Limb (tissue), 2 donors: ENCODE measurements around the gene FGFR3.

Source experiments
- DNase-seq, 2 donors: peaks; one replicate each; pipeline ENCODE4 v3.0.0-alpha.2; 2016; ENCODE audit errors: extremely low spot score in 2 of 2

Gene FGFR3

DNA sequence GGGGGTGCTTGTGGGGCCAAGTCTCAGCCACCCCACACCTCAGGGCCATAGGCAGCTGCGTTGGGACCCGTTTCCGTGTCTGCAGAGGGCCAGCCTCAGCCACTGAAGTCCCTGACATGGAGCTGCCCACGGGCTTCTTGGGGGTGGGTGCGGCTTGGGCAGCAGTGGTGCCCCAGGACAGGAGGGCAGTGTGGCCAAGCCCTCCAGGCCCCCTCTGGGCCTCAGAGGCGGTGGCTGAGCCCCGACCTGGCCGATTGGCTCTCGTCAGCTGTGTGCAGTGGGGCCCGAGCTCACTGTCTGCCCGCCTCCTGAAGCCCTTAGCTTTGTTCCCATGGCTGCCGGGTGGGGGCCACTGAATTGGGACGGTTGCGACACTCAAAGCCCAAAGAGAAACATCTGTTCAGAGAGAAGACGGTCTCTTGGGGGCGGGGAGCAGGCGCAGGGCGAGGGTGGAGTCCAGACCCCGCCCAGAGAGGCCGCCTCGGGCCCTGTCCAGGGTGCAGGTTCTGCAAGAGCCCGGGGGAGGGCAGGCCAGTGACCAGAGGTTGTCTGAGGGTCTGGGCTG, 9.1 kb downstream of the FGFR3 start:
- DNase-seq: no peak

DNA sequence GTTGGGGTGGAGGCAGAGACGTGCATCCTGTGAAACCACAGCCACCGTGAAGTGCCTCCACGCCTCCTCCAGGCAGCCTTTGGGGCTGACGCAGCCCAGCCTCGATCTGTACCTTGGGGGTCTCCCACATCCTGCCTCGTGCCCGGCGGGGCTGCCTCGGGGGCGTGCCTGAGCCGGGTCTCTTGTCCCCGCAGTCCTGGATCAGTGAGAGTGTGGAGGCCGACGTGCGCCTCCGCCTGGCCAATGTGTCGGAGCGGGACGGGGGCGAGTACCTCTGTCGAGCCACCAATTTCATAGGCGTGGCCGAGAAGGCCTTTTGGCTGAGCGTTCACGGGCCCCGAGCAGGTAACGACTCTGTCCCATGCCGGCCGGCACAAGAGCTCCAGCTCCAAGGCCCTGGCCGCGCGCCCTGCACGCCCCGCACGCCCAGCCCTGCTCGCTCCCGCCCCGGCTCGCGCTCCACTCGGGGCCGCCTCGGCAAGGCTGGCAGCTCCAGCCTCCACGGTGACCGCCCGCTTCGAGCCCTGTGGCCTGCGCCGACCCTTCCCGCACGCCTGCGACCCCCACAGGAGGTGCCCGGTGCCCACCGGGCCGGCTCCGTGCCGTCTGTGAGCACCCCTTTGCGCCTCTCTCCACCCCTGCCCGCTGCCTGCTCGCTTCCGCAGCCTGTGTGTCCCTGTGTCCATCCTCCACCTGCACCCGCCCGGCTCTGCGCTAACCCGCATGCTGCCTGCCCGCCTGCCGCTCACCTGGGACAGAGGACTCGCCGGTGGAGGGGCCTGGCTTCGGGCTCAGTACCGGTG, 9.8 kb downstream of the FGFR3 start:
- no peak for DNase-seq

DNA sequence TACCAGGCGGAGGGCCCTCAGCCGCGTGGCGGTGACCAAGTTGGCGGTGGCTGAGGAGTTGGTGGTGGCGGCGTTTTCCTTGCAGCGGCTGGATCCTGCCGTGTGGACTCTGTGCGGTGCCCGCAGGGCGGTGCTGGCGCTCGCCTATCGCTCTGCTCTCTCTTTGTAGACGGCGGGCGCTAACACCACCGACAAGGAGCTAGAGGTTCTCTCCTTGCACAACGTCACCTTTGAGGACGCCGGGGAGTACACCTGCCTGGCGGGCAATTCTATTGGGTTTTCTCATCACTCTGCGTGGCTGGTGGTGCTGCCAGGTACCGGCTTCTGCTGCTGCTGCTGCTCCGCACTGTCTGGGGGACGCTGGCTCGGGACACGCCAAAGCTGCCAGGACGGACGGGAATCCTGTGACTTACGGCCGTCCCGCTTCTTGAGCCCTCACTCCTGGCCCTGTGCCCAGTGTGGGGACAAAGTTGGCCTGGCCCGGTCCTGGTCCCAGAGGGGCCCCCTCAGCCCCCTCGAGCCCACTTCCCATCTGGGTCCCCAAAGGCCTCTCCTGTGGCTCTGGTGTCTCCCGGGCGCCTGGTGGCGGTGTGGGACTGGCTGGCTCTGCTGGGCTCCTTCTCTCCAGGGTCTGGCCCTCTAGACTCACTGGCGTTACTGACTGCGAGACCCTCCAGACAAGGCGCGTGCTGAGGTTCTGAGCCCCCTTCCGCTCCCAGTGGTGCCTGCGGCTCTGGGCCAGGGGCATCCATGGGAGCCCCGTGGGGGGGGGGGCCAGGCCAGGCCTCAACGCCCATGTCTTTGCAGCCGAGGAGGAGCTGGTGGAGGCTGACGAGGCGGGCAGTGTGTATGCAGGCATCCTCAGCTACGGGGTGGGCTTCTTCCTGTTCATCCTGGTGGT, 10.7 kb downstream of the FGFR3 start:
- DNase-seq: no peak

DNA sequence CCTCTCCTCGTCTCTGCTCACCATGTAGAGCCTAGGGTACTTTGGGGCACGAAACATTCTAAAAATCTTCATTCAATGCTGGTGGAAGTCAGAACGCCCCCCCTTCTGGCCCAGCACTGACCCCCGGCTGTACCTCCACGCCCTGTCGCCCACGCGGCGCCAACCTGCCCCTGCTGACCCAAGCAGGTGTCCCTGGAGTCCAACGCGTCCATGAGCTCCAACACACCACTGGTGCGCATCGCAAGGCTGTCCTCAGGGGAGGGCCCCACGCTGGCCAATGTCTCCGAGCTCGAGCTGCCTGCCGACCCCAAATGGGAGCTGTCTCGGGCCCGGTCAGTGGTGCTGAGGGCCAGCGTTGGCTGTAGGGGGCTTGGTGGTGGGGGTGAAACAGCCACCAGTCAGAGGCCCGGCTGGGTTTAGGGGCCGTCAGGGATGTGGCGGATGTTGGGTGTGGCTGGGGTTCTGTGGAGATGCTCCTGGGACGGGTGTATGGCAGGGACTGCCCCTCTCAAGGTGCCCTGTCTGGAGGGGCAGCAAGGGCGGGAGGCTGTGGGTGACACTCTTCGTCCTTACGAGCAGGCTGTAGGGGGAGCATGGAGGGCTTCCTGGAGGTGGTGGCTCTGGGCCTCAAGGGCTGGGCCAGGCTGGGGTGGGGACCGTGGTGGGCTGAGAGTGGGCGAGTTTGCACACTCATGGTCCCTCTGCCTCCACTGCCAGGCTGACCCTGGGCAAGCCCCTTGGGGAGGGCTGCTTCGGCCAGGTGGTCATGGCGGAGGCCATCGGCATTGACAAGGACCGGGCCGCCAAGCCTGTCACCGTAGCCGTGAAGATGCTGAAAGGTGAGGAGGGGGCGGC, 11.8 kb downstream of the FGFR3 start:
- DNase-seq: no peak

DNA sequence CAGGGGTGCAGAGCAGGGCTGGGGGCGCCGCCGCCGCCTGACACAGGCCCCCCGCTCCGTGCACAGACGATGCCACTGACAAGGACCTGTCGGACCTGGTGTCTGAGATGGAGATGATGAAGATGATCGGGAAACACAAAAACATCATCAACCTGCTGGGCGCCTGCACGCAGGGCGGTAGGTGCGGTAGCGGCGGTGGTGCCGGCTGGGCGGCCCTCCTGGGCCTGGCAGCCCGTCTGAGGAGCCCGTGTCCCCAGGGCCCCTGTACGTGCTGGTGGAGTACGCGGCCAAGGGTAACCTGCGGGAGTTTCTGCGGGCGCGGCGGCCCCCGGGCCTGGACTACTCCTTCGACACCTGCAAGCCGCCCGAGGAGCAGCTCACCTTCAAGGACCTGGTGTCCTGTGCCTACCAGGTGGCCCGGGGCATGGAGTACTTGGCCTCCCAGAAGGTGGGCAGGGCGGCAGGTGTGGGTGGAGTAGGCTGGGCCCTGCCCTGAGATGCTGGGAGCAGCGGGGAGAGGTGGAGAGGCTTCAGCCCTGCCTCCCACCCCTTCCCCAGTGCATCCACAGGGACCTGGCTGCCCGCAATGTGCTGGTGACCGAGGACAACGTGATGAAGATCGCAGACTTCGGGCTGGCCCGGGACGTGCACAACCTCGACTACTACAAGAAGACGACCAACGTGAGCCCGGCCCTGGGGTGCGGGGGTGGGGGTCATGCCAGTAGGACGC, 12.6 kb downstream of the FGFR3 start:
- DNase-seq: no peak

DNA sequence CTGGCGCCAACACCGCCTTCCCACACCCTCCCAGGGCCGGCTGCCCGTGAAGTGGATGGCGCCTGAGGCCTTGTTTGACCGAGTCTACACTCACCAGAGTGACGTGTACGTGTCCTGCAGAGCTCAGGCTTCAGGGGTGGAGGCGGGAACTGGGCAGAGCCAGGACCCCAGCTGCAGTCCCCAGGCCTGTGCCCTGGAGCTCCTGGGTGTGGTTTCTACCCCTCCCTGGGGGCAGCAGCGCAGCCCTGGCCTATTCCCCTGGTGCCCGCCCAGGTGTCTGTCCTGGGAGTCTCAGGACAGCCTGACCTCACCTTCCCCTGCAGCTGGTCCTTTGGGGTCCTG, 13.1 kb downstream of the FGFR3 start:
- no peak for DNase-seq

DNA sequence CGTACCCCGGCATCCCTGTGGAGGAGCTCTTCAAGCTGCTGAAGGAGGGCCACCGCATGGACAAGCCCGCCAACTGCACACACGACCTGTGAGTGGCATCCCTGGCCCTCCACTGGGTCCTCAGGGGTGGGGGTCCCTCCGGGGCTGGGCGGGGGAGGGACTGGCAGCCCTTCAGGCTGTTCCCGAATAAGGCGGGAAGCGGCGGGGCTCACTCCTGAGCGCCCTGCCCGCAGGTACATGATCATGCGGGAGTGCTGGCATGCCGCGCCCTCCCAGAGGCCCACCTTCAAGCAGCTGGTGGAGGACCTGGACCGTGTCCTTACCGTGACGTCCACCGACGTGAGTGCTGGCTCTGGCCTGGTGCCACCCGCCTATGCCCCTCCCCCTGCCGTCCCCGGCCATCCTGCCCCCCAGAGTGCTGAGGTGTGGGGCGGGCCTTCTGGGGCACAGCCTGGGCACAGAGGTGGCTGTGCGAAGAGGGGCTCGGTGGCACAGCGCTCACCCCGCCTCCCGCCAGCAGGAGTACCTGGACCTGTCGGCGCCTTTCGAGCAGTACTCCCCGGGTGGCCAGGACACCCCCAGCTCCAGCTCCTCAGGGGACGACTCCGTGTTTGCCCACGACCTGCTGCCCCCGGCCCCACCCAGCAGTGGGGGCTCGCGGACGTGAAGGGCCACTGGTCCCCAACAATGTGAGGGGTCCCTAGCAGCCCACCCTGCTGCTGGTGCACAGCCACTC, 13.7 kb downstream of the FGFR3 start:
- no peak for DNase-seq

DNA sequence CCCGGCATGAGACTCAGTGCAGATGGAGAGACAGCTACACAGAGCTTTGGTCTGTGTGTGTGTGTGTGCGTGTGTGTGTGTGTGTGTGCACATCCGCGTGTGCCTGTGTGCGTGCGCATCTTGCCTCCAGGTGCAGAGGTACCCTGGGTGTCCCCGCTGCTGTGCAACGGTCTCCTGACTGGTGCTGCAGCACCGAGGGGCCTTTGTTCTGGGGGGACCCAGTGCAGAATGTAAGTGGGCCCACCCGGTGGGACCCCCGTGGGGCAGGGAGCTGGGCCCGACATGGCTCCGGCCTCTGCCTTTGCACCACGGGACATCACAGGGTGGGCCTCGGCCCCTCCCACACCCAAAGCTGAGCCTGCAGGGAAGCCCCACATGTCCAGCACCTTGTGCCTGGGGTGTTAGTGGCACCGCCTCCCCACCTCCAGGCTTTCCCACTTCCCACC, 14.3 kb downstream of the FGFR3 start:
- DNase-seq: no peak

DNA sequence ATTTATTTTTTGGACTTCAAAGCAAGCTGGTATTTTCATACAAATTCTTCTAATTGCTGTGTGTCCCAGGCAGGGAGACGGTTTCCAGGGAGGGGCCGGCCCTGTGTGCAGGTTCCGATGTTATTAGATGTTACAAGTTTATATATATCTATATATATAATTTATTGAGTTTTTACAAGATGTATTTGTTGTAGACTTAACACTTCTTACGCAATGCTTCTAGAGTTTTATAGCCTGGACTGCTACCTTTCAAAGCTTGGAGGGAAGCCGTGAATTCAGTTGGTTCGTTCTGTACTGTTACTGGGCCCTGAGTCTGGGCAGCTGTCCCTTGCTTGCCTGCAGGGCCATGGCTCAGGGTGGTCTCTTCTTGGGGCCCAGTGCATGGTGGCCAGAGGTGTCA, 15.3 kb downstream of the FGFR3 start:
- DNase-seq: no peak

DNA sequence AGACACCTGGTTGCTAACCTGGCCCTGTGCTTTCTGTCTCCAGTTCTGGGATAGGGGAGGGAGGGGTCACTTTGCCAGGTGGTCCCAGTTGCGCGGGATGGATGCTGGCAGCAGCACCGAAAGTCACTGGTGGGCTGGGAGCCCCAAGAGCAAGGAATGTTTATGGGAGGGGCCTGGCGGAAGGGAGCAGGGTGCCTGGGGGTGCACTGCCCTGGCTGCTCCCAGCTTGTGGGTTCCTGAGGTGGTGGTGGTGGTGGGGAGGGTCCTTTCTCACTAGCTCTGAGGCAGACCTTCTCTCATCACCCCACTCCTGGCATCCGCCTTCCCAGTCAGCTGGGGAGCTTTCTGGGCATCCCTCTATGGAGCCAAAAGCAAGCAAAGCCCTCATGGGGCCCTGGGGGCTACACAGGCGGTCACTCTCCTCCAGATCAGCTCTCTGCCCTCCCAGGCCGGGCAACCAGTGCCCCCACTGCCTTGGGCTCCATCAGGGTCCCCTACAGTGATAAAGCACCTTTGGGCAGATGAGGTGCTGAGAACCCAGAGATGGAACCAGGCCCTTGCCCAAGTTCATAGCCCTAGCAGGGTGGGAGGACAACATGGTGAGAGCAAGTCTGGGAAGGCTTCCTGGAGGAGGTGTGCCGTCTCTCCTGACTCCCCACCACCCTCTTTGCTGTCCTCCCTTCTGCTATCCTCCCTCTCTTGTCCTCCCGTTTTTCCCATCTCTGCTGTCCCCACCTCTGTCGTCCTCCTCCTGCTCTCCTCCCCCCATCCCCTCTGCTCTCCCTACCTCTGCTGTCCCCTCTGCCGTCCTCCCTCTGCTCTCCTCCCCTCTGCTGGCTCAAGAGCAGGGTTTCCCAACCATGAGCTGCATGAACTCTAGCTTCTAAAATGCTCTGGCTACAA, 16.0 kb downstream of the FGFR3 start:
- no peak for DNase-seq

DNA sequence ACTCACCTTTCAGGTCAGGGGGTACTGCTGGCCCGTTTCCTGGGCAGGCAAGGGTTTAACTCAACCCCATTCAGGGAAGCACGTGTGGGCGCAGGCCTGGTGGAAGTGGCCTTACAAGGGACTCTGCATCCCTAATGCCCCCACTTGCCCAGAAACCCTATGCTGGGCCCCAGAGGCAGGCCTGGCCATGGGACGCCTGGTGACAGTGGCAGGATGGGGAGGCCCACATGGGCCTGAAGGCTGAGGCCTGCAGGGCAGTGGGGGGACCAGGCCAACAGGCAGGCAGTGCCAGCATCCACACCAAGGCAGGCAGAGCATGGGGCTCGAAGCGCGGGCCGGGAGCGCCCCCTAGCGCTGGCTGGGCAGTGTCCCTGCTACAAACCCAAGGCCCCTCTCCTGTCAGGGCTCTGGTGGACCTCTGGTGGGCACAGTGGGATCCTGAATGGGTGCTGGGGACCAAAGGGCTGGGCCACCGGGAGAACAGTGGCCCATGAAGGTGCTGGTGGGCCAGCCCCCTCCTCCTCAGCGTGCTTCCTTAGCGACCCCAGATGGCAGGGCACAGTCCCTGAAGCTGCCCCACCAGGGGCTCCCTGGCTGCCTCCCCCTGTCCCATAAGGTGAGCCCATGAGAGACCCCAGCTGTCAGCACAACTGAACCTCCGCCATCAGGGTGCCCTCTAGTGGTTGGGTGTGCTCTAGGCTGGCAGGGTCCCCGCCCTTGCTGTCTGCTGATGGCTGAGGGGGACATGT, 16.8 kb downstream of the FGFR3 start:
- peak; percentile 49 to 88 for DNase-seq

DNA sequence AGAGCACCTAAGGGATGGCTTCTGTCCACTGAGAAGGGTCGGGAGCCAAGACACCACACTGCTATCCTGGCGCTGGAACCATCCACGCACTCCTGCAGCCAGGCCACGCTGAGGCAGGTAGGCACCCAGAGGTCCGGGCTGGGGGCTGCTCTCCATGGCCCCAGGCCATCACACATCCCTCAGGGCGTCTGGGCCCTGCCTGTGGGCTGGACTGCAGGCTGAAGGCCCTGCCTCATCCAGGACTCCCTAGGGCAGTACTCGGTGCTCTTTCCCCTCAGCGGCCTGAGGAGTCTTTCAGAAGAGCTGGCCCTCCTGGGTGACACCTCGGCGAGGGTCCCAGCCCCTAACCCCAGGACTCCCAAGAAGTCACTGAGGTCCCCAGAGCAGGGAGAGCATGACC, 17.7 kb downstream of the FGFR3 start:
- DNase-seq: no peak

DNA sequence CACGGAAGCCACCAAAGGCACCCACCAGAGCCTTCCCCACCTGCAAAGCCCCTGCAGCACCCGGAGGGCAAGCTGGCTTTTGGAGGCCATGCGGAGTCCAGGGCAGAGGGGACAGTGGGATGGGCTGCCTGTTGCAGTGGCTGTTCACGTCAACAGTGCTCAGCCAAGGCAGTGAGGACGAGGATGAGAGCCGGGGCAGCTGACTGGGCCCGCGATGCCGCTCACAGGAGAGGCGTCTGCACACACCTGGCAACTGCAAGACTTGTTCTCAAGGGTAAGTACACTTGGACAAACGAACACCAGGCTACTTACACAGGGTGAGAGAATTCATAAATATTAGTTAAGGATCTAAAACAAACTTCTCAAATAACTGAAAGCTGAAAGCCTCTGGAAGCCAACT, 19.6 kb downstream of the FGFR3 start:
- DNase-seq: no peak

DNA sequence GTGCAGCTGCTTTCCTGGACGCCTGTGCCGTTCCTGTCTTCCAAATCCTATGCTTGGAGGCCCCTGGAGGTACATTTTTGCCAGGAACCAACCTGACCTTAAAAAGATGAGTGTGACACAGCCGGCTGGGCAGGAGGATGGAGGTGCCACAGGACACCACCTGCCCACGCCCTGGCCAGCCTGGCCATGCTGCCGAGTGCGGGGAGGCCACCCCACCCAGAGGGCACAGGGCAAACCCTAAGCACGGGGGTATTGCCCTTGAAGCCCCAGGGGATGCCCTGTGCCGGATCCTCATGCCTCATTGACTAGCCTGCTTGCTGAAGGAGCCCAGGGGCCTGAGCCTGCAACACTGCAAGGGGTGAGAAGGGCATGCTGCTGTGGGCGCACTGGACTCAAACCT, 20.1 kb downstream of the FGFR3 start:
- no peak for DNase-seq

DNA sequence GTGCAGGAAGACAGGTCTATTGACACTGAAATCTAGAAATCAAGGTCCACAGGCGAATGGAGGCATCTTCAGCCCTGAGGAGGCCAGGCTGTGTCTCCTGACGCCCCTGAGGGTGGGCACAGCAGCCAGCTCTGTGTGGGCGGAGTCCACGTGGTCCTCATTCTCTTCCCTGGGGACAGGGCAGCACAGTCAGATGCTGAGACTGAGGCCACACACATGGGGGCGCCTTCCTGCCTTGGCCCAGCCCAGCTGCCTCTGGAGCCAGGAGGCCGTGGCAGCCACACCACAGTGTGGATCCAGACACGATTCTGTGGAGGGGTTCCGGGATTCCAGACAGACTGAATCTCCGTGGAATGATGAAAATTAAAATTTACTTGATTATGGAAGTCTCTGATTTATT, 20.8 kb downstream of the FGFR3 start:
- DNase-seq: no peak

DNA sequence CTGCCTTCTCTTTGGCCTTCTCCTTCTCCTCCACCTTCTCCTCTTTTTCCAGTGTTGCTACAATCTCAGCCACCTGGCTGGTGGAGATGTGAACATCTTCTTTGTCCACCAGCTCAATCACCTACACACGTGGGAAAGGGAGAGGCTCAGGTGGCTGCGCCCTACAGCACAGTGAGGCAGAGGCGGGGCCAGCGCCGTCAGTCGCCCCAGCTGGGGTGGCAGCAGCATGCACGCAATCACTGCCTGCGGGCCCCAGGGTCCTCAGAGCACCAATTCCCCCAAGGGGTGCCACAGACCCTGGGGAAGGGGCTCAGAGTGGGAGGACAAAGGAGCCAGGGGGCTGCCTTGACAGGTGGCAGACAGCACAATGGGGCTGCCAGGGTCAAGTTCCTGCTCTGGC, 21.4 kb downstream of the FGFR3 start:
- DNase-seq: no peak

DNA sequence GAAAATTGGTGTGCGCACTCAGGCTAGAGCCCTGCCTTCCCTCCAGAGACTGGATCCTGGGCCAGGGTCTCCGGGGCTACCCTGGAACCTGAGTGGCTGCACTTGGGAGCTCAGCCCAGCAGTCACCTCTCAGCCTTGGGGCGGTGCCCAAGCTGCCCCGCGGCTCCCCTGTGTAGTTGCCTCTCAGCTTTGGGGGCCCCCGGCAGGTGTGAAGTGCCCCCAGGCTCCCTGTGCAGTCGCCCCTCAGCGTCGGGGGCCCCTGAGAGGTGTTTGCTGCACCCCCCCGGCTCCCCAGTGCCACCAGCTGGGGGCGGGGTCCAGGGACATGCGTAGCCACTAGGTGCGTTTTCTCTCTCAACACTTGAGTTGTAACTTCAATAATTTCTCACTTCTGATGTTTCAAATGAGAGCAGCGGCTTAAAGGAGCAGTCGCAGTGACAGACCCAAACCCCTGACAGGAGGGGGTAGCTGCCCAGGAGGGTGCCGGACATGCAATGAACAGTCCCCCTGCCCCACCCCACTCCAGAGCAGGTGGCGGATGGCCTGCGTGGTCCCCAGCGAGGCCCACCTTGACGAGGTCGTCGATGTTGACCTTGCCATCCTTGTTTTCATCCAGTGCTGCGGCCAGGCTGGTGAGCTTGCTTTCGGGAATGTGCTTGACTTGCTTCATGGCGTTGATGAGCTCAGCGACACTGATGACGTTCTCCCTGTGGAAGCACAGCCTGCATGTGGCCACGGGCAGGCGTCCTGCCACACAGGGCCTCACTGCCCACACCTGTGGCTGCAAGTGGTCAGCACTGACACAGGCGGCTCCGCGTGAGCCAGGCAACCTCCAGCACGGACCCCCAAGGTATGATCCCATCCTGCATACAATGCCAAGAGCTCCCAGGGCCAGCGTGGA, 22.3 kb downstream of the FGFR3 start:
- DNase-seq: no peak
